GM12865 (cell line): ENCODE measurements around the gene TRAK1.

ENCODE experiments used
- DNase-seq: peaks from one replicate; pipeline ENCODE4 v3.0.0; 2010; ENCODE audit warnings: low read depth
- H3K4me3 ChIP-seq: 2 replicates; pipeline ENCODE4 v1.5.1; 2011; ENCODE audit warnings: mild to moderate bottlenecking, low read depth, low read length, control low read depth
- CTCF ChIP-seq: IDR thresholded peaks from 2 replicates; pipeline ENCODE4 v1.5.1; 2011; ENCODE audit warnings: low read length, control low read depth, low read depth, inconsistent platforms; ENCODE audit not compliant: insufficient read depth; ENCODE audit errors: missing control alignments

TRAK1 gene

GRCh38 chr3:42148086-42148848 is 57.1 kb downstream of the TRAK1 start:
- no peak for DNase-seq
- H3K4me3 ChIP-seq: no peak overlapping the region
- no peak for TF ChIP-seq CTCF

- DNase-seq: no peak
- no peak overlapping the region for H3K4me3 ChIP-seq
- TF ChIP-seq CTCF: no peak
Observed at GRCh38 chr3:42148982-42149432, 57.9 kb downstream of the TRAK1 start.

GRCh38 chr3:42149532-42149931 is 58.4 kb downstream of the TRAK1 start:
- DNase-seq: no peak
- no peak overlapping the region for H3K4me3 ChIP-seq
- TF ChIP-seq CTCF: no peak

DNA sequence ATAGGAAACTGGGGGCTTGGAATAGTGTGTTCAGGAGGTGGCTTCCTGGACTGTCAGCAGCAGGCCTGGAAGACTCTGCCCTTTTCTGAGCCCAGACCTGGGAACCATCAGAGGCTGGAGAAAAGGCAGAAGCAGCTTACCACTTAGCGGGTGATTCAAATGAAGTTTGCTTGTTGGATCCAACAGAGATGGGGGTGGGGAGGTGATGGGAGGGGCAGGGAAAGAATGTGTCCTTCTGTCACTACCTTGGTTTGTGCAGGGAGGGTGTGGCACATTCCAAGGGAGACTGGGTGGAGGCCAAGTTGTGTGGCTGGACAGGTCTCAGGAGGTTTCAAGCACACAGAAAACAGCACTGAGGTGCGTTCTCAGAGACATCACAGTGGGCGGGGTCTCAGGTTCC is 58.8 kb downstream of the TRAK1 start:
- TF ChIP-seq CTCF: no peak
- no peak for DNase-seq
- no peak overlapping the region for H3K4me3 ChIP-seq

DNA sequence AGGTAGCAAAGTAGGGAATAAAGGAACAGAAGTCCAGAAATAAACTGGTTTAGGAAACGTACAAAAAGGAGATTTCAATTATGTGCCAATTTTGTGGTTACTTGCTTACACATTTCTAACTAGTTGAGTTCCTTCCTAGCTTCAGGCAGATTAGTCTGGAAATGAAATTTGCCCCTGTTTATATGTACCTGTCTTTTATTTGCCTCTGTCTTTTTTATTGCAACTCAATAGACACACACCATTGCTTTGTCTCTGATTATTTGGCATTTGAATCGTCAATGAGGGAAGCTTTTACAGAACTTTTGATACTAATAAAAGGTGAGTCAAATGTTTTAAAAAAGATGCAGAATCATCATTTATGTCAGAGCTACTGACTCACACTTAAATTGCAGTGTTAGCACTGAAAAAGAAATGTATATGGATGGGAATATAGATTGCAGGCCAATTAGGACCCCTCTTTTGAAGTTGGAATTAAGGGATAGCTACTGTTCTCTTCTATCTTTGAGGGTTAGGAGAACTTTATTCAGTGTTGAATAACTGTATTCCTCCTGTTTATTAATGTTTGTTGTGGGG is 60.5 kb downstream of the TRAK1 start:
- TF ChIP-seq CTCF: no peak
- no peak overlapping the region for H3K4me3 ChIP-seq
- DNase-seq: no peak

GRCh38 chr3:42152193-42152592 is 61.0 kb downstream of the TRAK1 start:
- DNase-seq: no peak
- no peak overlapping the region for H3K4me3 ChIP-seq

More at GRCh38 chr3:42152193-42152592, 61.0 kb downstream of the TRAK1 start:
- no peak for TF ChIP-seq CTCF
